Parathyroid adenoma (tissue), 2 donors: Measurements from ENCODE around the gene APEX1.

Experiments
- H2AFZ ChIP-seq: fragments of 300-600 bp; sonication (generic); one replicate; pipeline ENCODE4 v1.7.0; 2017; ENCODE audit warnings: antibody characterized with exemption, mild to moderate bottlenecking
- H3K27ac ChIP-seq: fragments of 300-600 bp; sonication (generic); one replicate; pipeline ENCODE4 v1.7.0; 2017
- H3K27me3 ChIP-seq: fragments of 300-600 bp; sonication (generic); one replicate; pipeline ENCODE4 v1.7.0; 2017; ENCODE audit warnings: low read length; ENCODE audit not compliant: control insufficient read depth, insufficient read depth
- H3K36me3 ChIP-seq: fragments of 300-600 bp; sonication (generic); one replicate; pipeline ENCODE4 v1.7.0; 2017; ENCODE audit warnings: low read length; ENCODE audit not compliant: control insufficient read depth, insufficient read depth
- H3K4me1 ChIP-seq: fragments of 300-600 bp; sonication (generic); one replicate; pipeline ENCODE4 v1.7.0; 2017; ENCODE audit warnings: control low read depth
- H3K4me2 ChIP-seq: fragments of 300-600 bp; sonication (generic); one replicate; pipeline ENCODE4 v1.7.0; 2017; ENCODE audit warnings: low read length
- H3K4me3 ChIP-seq: fragments of 300-600 bp; sonication (generic); one replicate; pipeline ENCODE4 v1.7.0; 2017; ENCODE audit warnings: low read depth, low read length
- H3K79me2 ChIP-seq: fragments of 300-600 bp; sonication (generic); one replicate; pipeline ENCODE4 v1.7.0; 2017; ENCODE audit warnings: control low read depth
- H3K9ac ChIP-seq: fragments of 300-600 bp; sonication (generic); one replicate; pipeline ENCODE4 v1.7.0; 2017; ENCODE audit warnings: mild to moderate bottlenecking
- H3K9me3 ChIP-seq: fragments of 300-600 bp; sonication (generic); one replicate; pipeline ENCODE4 v1.7.0; 2017; ENCODE audit warnings: low read length; ENCODE audit not compliant: control insufficient read depth
- TF ChIP-seq, protein P1 (sequence below): fragments of 300-600 bp; sonication (generic); IDR thresholded peaks from one replicate; pipeline ENCODE4 v1.7.0; 2017; ENCODE audit warnings: antibody characterized with exemption, mild to moderate bottlenecking
- donor health status: primary hyperparathyroidism.

Gene APEX1

DNA sequence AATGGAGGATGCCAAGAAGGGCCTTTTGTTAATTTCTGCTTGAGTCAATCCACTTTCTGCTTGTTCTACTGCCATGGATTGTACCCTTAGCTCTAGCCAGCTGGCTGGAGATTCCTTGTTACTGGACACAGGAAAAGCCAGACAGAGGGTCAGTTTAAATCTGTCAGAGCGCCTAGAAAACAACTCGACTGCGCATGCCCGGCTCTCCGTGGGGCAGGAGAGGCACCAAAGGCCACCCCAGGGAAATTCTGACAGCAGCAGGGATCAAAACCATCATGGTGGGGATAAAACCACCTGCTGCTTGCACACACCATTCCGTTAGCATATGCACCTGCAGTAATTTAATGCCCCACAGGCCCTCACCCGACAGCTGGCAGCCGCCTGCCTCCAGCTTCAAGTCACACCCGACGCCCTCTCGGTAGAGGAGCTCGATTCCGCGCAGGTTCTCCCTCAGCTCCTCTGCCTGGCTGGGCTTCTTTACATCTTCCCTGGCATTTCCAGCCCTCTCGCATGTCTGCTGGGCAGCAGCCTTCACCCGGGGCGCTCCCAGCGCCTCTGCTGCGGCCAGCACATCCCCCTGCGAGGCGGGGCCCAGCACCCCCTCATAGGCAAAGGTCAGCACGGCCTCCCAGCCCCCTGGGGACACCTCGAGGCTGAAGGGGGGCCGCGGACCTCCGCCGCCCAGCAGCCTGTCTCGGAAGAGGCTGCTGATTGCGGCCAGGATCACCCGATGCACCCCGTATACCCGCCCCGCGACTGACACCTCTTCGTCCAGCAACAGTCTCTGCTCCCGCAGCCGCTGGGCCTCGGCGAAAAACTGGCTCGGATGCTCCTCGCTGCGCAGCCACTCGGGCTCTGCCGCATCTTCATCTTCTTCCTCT is 20.1 kb upstream of the APEX1 start:
- H3K4me2 ChIP-seq: no peak overlapping the region
- H3K79me2 ChIP-seq: no peaks in the 10 kb centered on the region
- H3K9ac ChIP-seq: no peak overlapping the region
- H3K27me3 ChIP-seq: no peaks in the 10 kb centered on the region
- peak overlapping the region; percentile 57 for H2AFZ ChIP-seq
- no peaks in the 10 kb centered on the region for H3K9me3 ChIP-seq
- H3K27ac ChIP-seq: no peak overlapping the region
- H3K36me3 ChIP-seq: no peaks in the 10 kb centered on the region
- TF ChIP-seq, protein P1, sequence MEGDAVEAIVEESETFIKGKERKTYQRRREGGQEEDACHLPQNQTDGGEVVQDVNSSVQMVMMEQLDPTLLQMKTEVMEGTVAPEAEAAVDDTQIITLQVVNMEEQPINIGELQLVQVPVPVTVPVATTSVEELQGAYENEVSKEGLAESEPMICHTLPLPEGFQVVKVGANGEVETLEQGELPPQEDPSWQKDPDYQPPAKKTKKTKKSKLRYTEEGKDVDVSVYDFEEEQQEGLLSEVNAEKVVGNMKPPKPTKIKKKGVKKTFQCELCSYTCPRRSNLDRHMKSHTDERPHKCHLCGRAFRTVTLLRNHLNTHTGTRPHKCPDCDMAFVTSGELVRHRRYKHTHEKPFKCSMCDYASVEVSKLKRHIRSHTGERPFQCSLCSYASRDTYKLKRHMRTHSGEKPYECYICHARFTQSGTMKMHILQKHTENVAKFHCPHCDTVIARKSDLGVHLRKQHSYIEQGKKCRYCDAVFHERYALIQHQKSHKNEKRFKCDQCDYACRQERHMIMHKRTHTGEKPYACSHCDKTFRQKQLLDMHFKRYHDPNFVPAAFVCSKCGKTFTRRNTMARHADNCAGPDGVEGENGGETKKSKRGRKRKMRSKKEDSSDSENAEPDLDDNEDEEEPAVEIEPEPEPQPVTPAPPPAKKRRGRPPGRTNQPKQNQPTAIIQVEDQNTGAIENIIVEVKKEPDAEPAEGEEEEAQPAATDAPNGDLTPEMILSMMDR: no peak
- no peaks in the 10 kb centered on the region for H3K4me1 ChIP-seq
- no peak overlapping the region for H3K4me3 ChIP-seq

- no peak within 1 kb of the TSS for H3K27ac ChIP-seq
- no peaks in the 10 kb centered on the region for H3K9me3 ChIP-seq
- H3K36me3 ChIP-seq: no peaks in the 10 kb centered on the region
- no peaks in the 10 kb centered on the region for H3K79me2 ChIP-seq
- peaks cover under 1% of the 10 kb centered on the region for H3K4me1 ChIP-seq
- TF ChIP-seq, protein P1: no peak
- no peak within 1 kb of the TSS for H3K9ac ChIP-seq
- peak within 1 kb of the TSS; percentile 57 for H2AFZ ChIP-seq
- H3K4me3 ChIP-seq: no peak within 1 kb of the TSS
- no peak within 1 kb of the TSS for H3K4me2 ChIP-seq
- H3K27me3 ChIP-seq: no peaks in the 10 kb centered on the region
Observed at GRCh38 chr14:20435582-20436362, 19.3 kb upstream of the APEX1 start, which contains the start of gene KLHL33. Gene KLHL33, minus strand, starts transcription at chr14:20436166. Its CDS starts 355 bp downstream, at chr14:20435811.

GRCh38 chr14:20436363-20436755 is 18.7 kb upstream of the APEX1 start:
- H3K36me3 ChIP-seq: no peaks in the 10 kb centered on the region
- H3K27ac ChIP-seq: no peak overlapping the region
- no peaks in the 10 kb centered on the region for H3K27me3 ChIP-seq
- H3K79me2 ChIP-seq: no peaks in the 10 kb centered on the region
- H3K9me3 ChIP-seq: no peaks in the 10 kb centered on the region
- H2AFZ ChIP-seq: no peak overlapping the region
- no peak overlapping the region for H3K4me3 ChIP-seq
- TF ChIP-seq, protein P1: no peak
- no peak overlapping the region for H3K9ac ChIP-seq
- no peak overlapping the region for H3K4me2 ChIP-seq
- peaks cover 5% of the 10 kb centered on the region for H3K4me1 ChIP-seq

GRCh38 chr14:20438664-20439063 is 16.4 kb upstream of the APEX1 start:
- TF ChIP-seq, protein P1: no peak
- Histone ChIP-seq H3K27me3 (no peaks in the 10 kb centered on the region), H3K79me2 (no peaks in the 10 kb centered on the region), H3K9me3 (no peaks in the 10 kb centered on the region), H3K4me2 (no peak overlapping the region), H3K9ac (no peak overlapping the region), H3K36me3 (no peaks in the 10 kb centered on the region), H3K27ac (no peak overlapping the region), H3K4me3 (no peak overlapping the region), H2AFZ (no peak overlapping the region), H3K4me1 (peaks cover 5% of the 10 kb centered on the region)
